ENCODE measurements around the gene GABRG3. TPM values are rescaled to one million over a fixed set of nuclear protein-coding genes. Genes with fewer than 3 reads are reported as not detected.

GABRG3 gene
- total RNA-seq, 1 experiment from 2014 or later, result not detected

DNA sequence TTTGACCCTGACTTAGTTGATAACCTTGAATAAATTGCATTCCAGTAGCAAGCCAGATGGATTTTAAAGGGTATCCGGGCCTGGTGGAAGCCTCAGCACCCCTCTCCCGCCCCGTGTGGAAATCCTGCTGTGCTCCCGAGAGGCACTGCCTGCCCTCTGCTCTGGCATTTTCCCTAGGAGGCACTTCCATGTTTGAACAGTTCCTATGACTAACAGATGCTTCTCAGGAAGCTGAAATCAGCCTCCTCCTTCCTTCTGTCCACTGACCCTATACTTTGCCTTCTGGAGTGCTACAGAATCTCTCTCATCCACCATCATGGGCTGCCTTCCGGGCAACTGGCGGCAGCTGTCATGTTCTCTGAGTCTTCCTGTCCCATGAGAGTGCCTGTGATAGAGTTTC is 90.8 kb downstream of the GABRG3 start:
- TF ChIP-seq, protein P1, sequence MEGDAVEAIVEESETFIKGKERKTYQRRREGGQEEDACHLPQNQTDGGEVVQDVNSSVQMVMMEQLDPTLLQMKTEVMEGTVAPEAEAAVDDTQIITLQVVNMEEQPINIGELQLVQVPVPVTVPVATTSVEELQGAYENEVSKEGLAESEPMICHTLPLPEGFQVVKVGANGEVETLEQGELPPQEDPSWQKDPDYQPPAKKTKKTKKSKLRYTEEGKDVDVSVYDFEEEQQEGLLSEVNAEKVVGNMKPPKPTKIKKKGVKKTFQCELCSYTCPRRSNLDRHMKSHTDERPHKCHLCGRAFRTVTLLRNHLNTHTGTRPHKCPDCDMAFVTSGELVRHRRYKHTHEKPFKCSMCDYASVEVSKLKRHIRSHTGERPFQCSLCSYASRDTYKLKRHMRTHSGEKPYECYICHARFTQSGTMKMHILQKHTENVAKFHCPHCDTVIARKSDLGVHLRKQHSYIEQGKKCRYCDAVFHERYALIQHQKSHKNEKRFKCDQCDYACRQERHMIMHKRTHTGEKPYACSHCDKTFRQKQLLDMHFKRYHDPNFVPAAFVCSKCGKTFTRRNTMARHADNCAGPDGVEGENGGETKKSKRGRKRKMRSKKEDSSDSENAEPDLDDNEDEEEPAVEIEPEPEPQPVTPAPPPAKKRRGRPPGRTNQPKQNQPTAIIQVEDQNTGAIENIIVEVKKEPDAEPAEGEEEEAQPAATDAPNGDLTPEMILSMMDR (IDR thresholded peaks at IDR 0.05; ENCODE audit: unreplicated experiment), result no peak
- Mint-ChIP-seq H3K4me3 (ENCODE audit: low read depth, unreplicated experiment) (no peak overlapping the region), H3K27me3 (ENCODE audit: unreplicated experiment) (no peaks in the 10 kb centered on the region), H3K27ac (ENCODE audit: unreplicated experiment) (no peak overlapping the region), H3K4me1 (ENCODE audit: low read depth, unreplicated experiment) (no peaks in the 10 kb centered on the region), H3K9me3 (ENCODE audit: low read depth, unreplicated experiment) (no peaks in the 10 kb centered on the region), H3K36me3 (ENCODE audit: insufficient read depth, unreplicated experiment) (no peaks in the 10 kb centered on the region)
- CTCF ChIA-PET, result no interaction called here
- intact Hi-C loops (cut with micrococcal nuclease; ENCODE audit: unreplicated experiment), result no loop called here
- DNase-seq, result no peak
- no TSS peak for BruUV-seq (replicated peaks)

DNA sequence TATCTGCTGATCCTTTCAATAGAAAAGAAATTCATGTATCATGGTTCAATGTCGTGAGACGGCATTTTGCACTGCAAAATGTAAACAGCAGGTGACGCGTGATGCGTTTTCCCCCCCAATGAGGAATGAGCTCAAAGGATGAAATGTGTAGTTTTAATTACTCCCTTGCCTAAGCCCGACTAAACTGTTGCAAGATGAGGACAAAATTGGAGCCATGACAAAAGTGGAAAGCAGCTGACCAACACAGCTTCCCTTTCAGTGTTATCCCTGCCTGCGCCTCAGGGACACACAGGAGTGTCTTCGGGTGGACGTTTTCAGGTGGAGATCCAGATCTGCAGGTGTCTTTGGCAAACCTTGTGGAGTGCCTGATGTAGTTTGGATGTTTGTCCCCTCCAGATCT is 92.0 kb downstream of the GABRG3 start:
- BruUV-seq (replicated peaks), result no TSS peak
- H3K27me3 Mint-ChIP-seq (ENCODE audit: unreplicated experiment), result no peaks in the 10 kb centered on the region

GRCh38 chr15:27064080-27064479 is 93.1 kb downstream of the GABRG3 start:
- Mint-ChIP-seq H3K36me3 (ENCODE audit: insufficient read depth, unreplicated experiment) (no peaks in the 10 kb centered on the region), H3K27me3 (ENCODE audit: unreplicated experiment) (no peaks in the 10 kb centered on the region), H3K9me3 (ENCODE audit: low read depth, unreplicated experiment) (no peaks in the 10 kb centered on the region), H3K4me3 (ENCODE audit: low read depth, unreplicated experiment) (no peak overlapping the region), H3K27ac (ENCODE audit: unreplicated experiment) (no peak overlapping the region), H3K4me1 (ENCODE audit: low read depth, unreplicated experiment) (no peaks in the 10 kb centered on the region)
- DNase-seq, result no peak
- TF ChIP-seq, protein P1 (IDR thresholded peaks at IDR 0.05; ENCODE audit: unreplicated experiment), result no peak
- CTCF ChIA-PET, result no interaction called here
- intact Hi-C loops (cut with micrococcal nuclease; ENCODE audit: unreplicated experiment), result no loop called here
- no TSS peak for BruUV-seq (replicated peaks)

More for the DNA sequence above, 92.0 kb downstream of the GABRG3 start:
- intact Hi-C loops (cut with micrococcal nuclease; ENCODE audit: unreplicated experiment), result no loop called here
- CTCF ChIA-PET, result no interaction called here
- H3K36me3 Mint-ChIP-seq (ENCODE audit: insufficient read depth, unreplicated experiment), result no peaks in the 10 kb centered on the region
- DNase-seq, result no peak
- H3K27ac Mint-ChIP-seq (ENCODE audit: unreplicated experiment), result no peak overlapping the region
- no peaks in the 10 kb centered on the region for H3K4me1 Mint-ChIP-seq (ENCODE audit: low read depth, unreplicated experiment)
- H3K9me3 Mint-ChIP-seq (ENCODE audit: low read depth, unreplicated experiment), result no peaks in the 10 kb centered on the region
- H3K4me3 Mint-ChIP-seq (ENCODE audit: low read depth, unreplicated experiment), result no peak overlapping the region
- TF ChIP-seq, protein P1 (IDR thresholded peaks at IDR 0.05; ENCODE audit: unreplicated experiment), result no peak

DNA sequence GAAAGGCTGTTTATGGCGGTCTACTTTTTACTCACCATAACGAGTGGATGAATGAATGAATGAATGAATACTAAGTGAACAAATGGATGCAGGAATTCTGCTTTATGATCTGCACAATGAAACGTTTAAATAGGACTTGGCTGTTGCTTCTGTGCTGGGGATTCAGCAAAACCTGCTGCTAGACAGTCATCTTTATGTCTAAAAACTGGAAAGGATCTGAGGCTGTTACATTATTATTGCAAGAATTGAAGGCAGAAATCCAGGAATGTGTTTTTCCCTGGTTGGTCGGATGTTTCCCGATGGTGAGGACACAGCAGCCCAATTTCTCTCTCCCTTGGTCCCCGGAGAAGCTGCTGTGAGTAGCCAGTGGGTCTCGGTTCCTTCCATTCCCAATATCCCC is 94.2 kb downstream of the GABRG3 start:
- intact Hi-C loops (cut with micrococcal nuclease; ENCODE audit: unreplicated experiment), result no loop called here
- Mint-ChIP-seq H3K4me3 (ENCODE audit: low read depth, unreplicated experiment) (no peak overlapping the region), H3K9me3 (ENCODE audit: low read depth, unreplicated experiment) (no peaks in the 10 kb centered on the region), H3K27me3 (ENCODE audit: unreplicated experiment) (no peaks in the 10 kb centered on the region), H3K27ac (ENCODE audit: unreplicated experiment) (no peak overlapping the region), H3K4me1 (ENCODE audit: low read depth, unreplicated experiment) (no peaks in the 10 kb centered on the region), H3K36me3 (ENCODE audit: insufficient read depth, unreplicated experiment) (no peaks in the 10 kb centered on the region)
- CTCF ChIA-PET, result no interaction called here
- TF ChIP-seq, protein P1 (IDR thresholded peaks at IDR 0.05; ENCODE audit: unreplicated experiment), result no peak
- no TSS peak for BruUV-seq (replicated peaks)
- no peak for DNase-seq

DNA sequence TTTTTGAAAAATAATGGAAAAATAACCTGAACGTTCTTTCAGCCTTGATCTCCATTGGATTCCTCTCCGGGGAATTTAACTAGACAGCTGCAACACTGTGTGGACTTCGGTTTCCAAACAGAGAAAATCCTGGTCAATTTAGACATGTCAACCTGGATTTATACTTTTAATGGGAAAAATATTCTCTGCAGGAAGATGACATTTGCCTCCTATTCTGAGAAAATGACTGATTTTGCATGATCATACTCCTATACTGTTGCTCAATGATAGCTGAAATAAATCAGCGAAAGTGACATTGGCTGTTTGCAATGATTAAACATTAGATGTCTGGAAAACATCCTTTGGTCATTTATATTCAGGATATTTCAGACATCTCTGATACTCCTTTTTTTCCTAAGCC is 94.8 kb downstream of the GABRG3 start:
- CTCF ChIA-PET, result no interaction called here
- no peaks in the 10 kb centered on the region for H3K27me3 Mint-ChIP-seq (ENCODE audit: unreplicated experiment)
- H3K4me1 Mint-ChIP-seq (ENCODE audit: low read depth, unreplicated experiment), result no peaks in the 10 kb centered on the region

More for the DNA sequence above, 94.8 kb downstream of the GABRG3 start:
- TF ChIP-seq, protein P1 (IDR thresholded peaks at IDR 0.05; ENCODE audit: unreplicated experiment), result no peak
- Mint-ChIP-seq H3K4me3 (ENCODE audit: low read depth, unreplicated experiment) (no peak overlapping the region), H3K27ac (ENCODE audit: unreplicated experiment) (no peak overlapping the region), H3K36me3 (ENCODE audit: insufficient read depth, unreplicated experiment) (no peaks in the 10 kb centered on the region), H3K9me3 (ENCODE audit: low read depth, unreplicated experiment) (no peaks in the 10 kb centered on the region)
- intact Hi-C loops (cut with micrococcal nuclease; ENCODE audit: unreplicated experiment), result no loop called here
- no TSS peak for BruUV-seq (replicated peaks)
- DNase-seq, result no peak

Data from Calu3 (cell line).